HepG2 (cell line): ENCODE results near the gene PIK3C3. TPM values are rescaled to one million over a fixed set of nuclear protein-coding genes. Genes with fewer than 3 reads are reported as not detected.

Source experiments
- ATAC-seq: fragments of 200-7000 bp; cut with Tn5 transposase; 3 replicates; pipeline ENCODE4 v1.9.1; 2020; ENCODE audit warnings: mild to moderate bottlenecking, moderate library complexity
- BruUV-seq: library from RNA; stranded (reverse); fragments of 400-500 nt; replicated peaks from 2 replicates; lab custom pipeline; 2021; lab: Mats Ljungman, UMichigan
- CTCF ChIA-PET: fragments of 300-600 bp; formaldehyde crosslinking; extraction: SDS; loops from one replicate; lab custom pipeline; 2021; ENCODE audit warnings: low total read pairs, inconsistent platforms, low intra/inter-chr PET ratio; lab: Yijun Ruan, JAX
- POLR2A ChIA-PET: fragments of 350-600 bp; sonication (Branson Sonifier 250); formaldehyde crosslinking; loops from one replicate; lab custom pipeline; 2020; ENCODE audit warnings: antibody characterized with exemption, inconsistent platforms; lab: Yijun Ruan, JAX
- DNase-seq: peaks from one replicate; pipeline ENCODE4 v3.0.0-alpha.2; 2015; ENCODE audit warnings: low spot score
- FAIRE-seq: peaks from 3 replicates; lab custom pipeline; 2011; peaks lifted over from hg19 to GRCh38; lab: Jason Lieb, UNC
- H2AFZ ChIP-seq: one replicate; pipeline ENCODE4 v1.6.1; 2011; ENCODE audit warnings: low read length, inconsistent platforms
- H3K27ac ChIP-seq: fragments of 300-600 bp; 3 replicates; pipeline ENCODE4 v1.8.0; 2011; ENCODE audit warnings: mixed run types, mild to moderate bottlenecking, mixed read lengths, low read length, inconsistent platforms; ENCODE audit not compliant: insufficient read depth; ENCODE audit errors: extremely low read length
- H3K27me3 ChIP-seq, 2 experiments: fragments of 200-600 bp in 1 of 2; 2 replicates in 1 of 2; 3 replicates in 1 of 2; pipeline versions ENCODE4 v1.6.0 to v1.8.0; 2011; ENCODE audit warnings: low read length in 2 of 2, mild to moderate bottlenecking in 2 of 2, moderate library complexity in 2 of 2, inconsistent platforms in 1 of 2; ENCODE audit not compliant: insufficient read depth in 2 of 2, control insufficient read depth in 1 of 2
- H3K36me3 ChIP-seq, 2 experiments: fragments of 200-600 bp in 1 of 2; replicated peaks in 1 of 2; 2 replicates in 1 of 2; 3 replicates in 1 of 2; pipeline versions ENCODE4 v1.5.1 to v1.8.0; 2011; ENCODE audit warnings: low read length in 2 of 2, inconsistent platforms in 1 of 2; ENCODE audit not compliant: insufficient read depth in 2 of 2, control insufficient read depth in 1 of 2
- H3K4me1 ChIP-seq: 2 replicates; pipeline ENCODE4 v1.5.1; 2012; ENCODE audit warnings: low read length, inconsistent platforms; ENCODE audit not compliant: insufficient read depth
- H3K4me2 ChIP-seq: 2 replicates; pipeline ENCODE4 v1.6.0; 2011; ENCODE audit warnings: low read depth, low read length, inconsistent platforms
- H3K4me3 ChIP-seq, 3 experiments: fragments of 200-600 bp in 1 of 3; sonication (generic), shearing (Covaris generic) in 1 of 3; replicated peaks in 1 of 3; 2 replicates each; pipeline ENCODE4 v1.5.1; 2011 to 2016; ENCODE audit warnings: low read length in 3 of 3, inconsistent platforms in 2 of 3, low read depth in 2 of 3, mild to moderate bottlenecking in 2 of 3, control low read depth in 1 of 3, mixed read lengths in 1 of 3; ENCODE audit not compliant: insufficient read depth in 1 of 3
- H3K79me2 ChIP-seq: one replicate; pipeline ENCODE4 v1.6.1; 2011; ENCODE audit warnings: low read length, inconsistent platforms; ENCODE audit not compliant: insufficient read depth
- H3K9ac ChIP-seq: 2 replicates; pipeline ENCODE4 v1.6.0; 2011; ENCODE audit warnings: mild to moderate bottlenecking, low read depth, low read length, inconsistent platforms; ENCODE audit not compliant: insufficient read depth
- H3K9me3 ChIP-seq: 2 replicates; pipeline ENCODE4 v1.5.1; 2012; ENCODE audit warnings: mild to moderate bottlenecking, low read length
- H4K20me1 ChIP-seq: 2 replicates; pipeline ENCODE4 v1.6.0; 2011; ENCODE audit warnings: inconsistent platforms, mild to moderate bottlenecking, low read length, moderate library complexity; ENCODE audit not compliant: insufficient read depth
- CEBPB ChIP-seq: IDR thresholded peaks from 2 replicates; pipeline ENCODE4 v1.6.1; 2011; ENCODE audit warnings: low read depth, low read length, improper control_type of control experiment, borderline replicate concordance
- FOSL1 ChIP-seq: sonication (generic); formaldehyde crosslinking; IDR thresholded peaks from 2 replicates; pipeline ENCODE4 v1.9.0; 2021; ENCODE audit warnings: missing genetic modification reagents, borderline replicate concordance
- HINFP ChIP-seq: sonication (generic); formaldehyde crosslinking; IDR thresholded peaks from 2 replicates; pipeline ENCODE4 v1.4.0; 2020; ENCODE audit warnings: low read depth, mild to moderate bottlenecking, missing genetic modification reagents
- HNF1B ChIP-seq: sonication (generic); formaldehyde crosslinking; IDR thresholded peaks from 2 replicates; pipeline ENCODE4 v1.5.1; 2020; ENCODE audit warnings: mild to moderate bottlenecking, moderate library complexity, missing genetic modification reagents
- HNRNPK ChIP-seq: fragments of 200-400 bp; formaldehyde crosslinking; IDR thresholded peaks from 2 replicates; pipeline ENCODE4 v1.6.1; 2018; ENCODE audit warnings: low read length, low read depth, moderate library complexity, mild to moderate bottlenecking; ENCODE audit not compliant: poor library complexity, severe bottlenecking
- RNF219 ChIP-seq: sonication (generic); formaldehyde crosslinking; IDR thresholded peaks from 2 replicates; pipeline ENCODE4 v1.5.0; 2020; ENCODE audit warnings: mild to moderate bottlenecking, missing genetic modification reagents
- SIN3A ChIP-seq: IDR thresholded peaks from 2 replicates; pipeline ENCODE4 v1.6.1; 2011; ENCODE audit warnings: low read depth, mild to moderate bottlenecking, control low read depth, low read length, borderline replicate concordance
- TBX2 ChIP-seq: sonication (generic); formaldehyde crosslinking; IDR thresholded peaks from 2 replicates; pipeline ENCODE4 v1.5.0; 2020; ENCODE audit warnings: missing genetic modification reagents, mild to moderate bottlenecking, borderline replicate concordance
- TFAP4 ChIP-seq: sonication (generic); IDR thresholded peaks from 2 replicates; pipeline ENCODE4 v1.6.1; 2016; ENCODE audit warnings: low read depth, borderline replicate concordance
- ZNF350 ChIP-seq: sonication (generic); formaldehyde crosslinking; IDR thresholded peaks from 2 replicates; pipeline ENCODE4 v1.4.0; 2020; ENCODE audit warnings: mild to moderate bottlenecking, low read depth, missing genetic modification reagents, borderline replicate concordance
- ZNF383 ChIP-seq: sonication (generic); formaldehyde crosslinking; IDR thresholded peaks from 2 replicates; pipeline ENCODE4 v1.4.0; 2020; ENCODE audit warnings: missing genetic modification reagents, mild to moderate bottlenecking, borderline replicate concordance
- WGBS: methylation state at CpG from one replicate; pipeline ENCODE4 v1.1.6; 2017; ENCODE audit warnings: low lambda C conversion rate; 5-methylcytosine and 5-hydroxymethylcytosine counted together
- in situ Hi-C: cut with HindIII; loops from 2 replicates; pipeline ENCODE4 v1.10.0; 2017; ENCODE audit warnings: low pct_unique_long_range_greater_than_20kb; ENCODE audit not compliant: extremely low pct_ligation_motif_present
- intact Hi-C: fragments of 100-400 bp; cut with micrococcal nuclease; formaldehyde crosslinking; loops from one replicate; pipeline ENCODE4 v1.10.0; 2022; ENCODE audit not compliant: unreplicated experiment
- polyA plus RNA-seq, 8 experiments: library from polyadenylated mRNA; depleted of rRNA in 3 of 8; stranded (reverse) in 7 of 8; unstranded in 1 of 8; fragments of >200 nt; fragmentation: Illumina TruSeq in 4 of 8; extraction: Trizol in 4 of 8; gene quantifications; 2 replicates each; pipeline versions ENCODE4 v1.2.1 to v1.2.3, GENCODE V29; 2011 to 2016; ENCODE audit warnings: low read depth in 4 of 8, missing spikeins in 1 of 8, mixed read lengths in 1 of 8; ENCODE audit not compliant: insufficient read depth in 1 of 8
- total RNA-seq, 5 experiments: library from RNA; depleted of rRNA; stranded (reverse); fragments of >200 nt; fragmentation: Illumina TruSeq; extraction: Trizol; gene quantifications; 2 replicates each; pipeline ENCODE4 v1.2.3, GENCODE V29; 2016; ENCODE audit warnings: low read depth in 1 of 5

PIK3C3 gene
- total and polyA plus RNA-seq, 2 of the 13 experiments (the other 11 are each of a cell fraction or from before 2014, with no cell fraction given) = 42.8 to 46.4 TPM

- FAIRE-seq (no peak), DNase-seq (no peak), ATAC-seq (no peak)
- H3K27ac ChIP-seq = no peak overlapping the region
- H3K27me3 ChIP-seq = no peaks in the 10 kb centered on the region
- no TSS peak for BruUV-seq
- ChIA-PET CTCF (no interaction called here), POLR2A (no interaction called here)
- H2AFZ ChIP-seq = no peak overlapping the region
- no peak overlapping the region for H3K4me3 ChIP-seq
- peaks cover 7 to 48% of the 10 kb centered on the region in 2 experiments; a peak in 4 of 5 replicates for H3K36me3 ChIP-seq
- no peaks in the 10 kb centered on the region for H3K9me3 ChIP-seq
- 97% methylated on average over 2 of the region's 2 CpGs for WGBS
- in situ Hi-C loops (no loop called here), intact Hi-C loops (no loop called here)
- no peaks in the 10 kb centered on the region for H4K20me1 ChIP-seq
- TF ChIP-seq HINFP (no peak), CEBPB (no peak), TBX2 (CRISPR knock-in tag) (no peak)
- no peak overlapping the region for H3K4me2 ChIP-seq
- no peaks in the 10 kb centered on the region for H3K79me2 ChIP-seq
- H3K9ac ChIP-seq = no peak overlapping the region
- H3K4me1 ChIP-seq = no peaks in the 10 kb centered on the region
Observed at GRCh38 chr18:41993151-41993550, 38.1 kb downstream of the PIK3C3 start.

- DNase-seq (no peak), ATAC-seq (no peak), FAIRE-seq (no peak)
- H3K9ac ChIP-seq = no peak overlapping the region
- 92% methylated on average over 1 of the region's 1 CpG for WGBS
- no peak overlapping the region for H2AFZ ChIP-seq
- no peak overlapping the region for H3K4me3 ChIP-seq
- H3K9me3 ChIP-seq = no peaks in the 10 kb centered on the region
- in situ Hi-C loops (no loop called here), intact Hi-C loops (no loop called here)
- no peaks in the 10 kb centered on the region for H3K79me2 ChIP-seq
- CTCF ChIA-PET = no interaction called here
- POLR2A ChIA-PET = no interaction called here
- no TSS peak for BruUV-seq
- no peaks in the 10 kb centered on the region for H4K20me1 ChIP-seq
- H3K4me2 ChIP-seq = no peak overlapping the region
- peaks cover 6 to 50% of the 10 kb centered on the region in 2 experiments; a peak in 3 of 5 replicates for H3K36me3 ChIP-seq
- no peaks in the 10 kb centered on the region for H3K27me3 ChIP-seq
- H3K4me1 ChIP-seq = no peaks in the 10 kb centered on the region
- H3K27ac ChIP-seq = no peak overlapping the region
- TF ChIP-seq ZNF383 (CRISPR knock-in tag) = no peak
- no peak for TF ChIP-seq SIN3A
- no peak for TF ChIP-seq TFAP4
- TF ChIP-seq HNF1B (CRISPR knock-in tag) = no peak
- no peak for TF ChIP-seq RNF219 (CRISPR knock-in tag)
- TF ChIP-seq ZNF350 (CRISPR knock-in tag) = no peak
- no peak for TF ChIP-seq HNRNPK
- no peak for TF ChIP-seq FOSL1 (CRISPR knock-in tag)
Observed at GRCh38 chr18:41996020-41996419, 41.0 kb downstream of the PIK3C3 start.
